NCI-H187 treated with DMSO at 0.1 percent for 48 hours (cell line): ENCODE measurements around the gene WDR91.
"Not testable (repeated sequence)": the region's sequence is repeated elsewhere in the genome, so short reads cannot be mapped to it uniquely, and the experiment has no call there.

Experiments used
- DNase-seq: peaks from one replicate; lab custom pipeline; 2025; lab: John Stamatoyannopoulos, UW

WDR91 gene

DNA sequence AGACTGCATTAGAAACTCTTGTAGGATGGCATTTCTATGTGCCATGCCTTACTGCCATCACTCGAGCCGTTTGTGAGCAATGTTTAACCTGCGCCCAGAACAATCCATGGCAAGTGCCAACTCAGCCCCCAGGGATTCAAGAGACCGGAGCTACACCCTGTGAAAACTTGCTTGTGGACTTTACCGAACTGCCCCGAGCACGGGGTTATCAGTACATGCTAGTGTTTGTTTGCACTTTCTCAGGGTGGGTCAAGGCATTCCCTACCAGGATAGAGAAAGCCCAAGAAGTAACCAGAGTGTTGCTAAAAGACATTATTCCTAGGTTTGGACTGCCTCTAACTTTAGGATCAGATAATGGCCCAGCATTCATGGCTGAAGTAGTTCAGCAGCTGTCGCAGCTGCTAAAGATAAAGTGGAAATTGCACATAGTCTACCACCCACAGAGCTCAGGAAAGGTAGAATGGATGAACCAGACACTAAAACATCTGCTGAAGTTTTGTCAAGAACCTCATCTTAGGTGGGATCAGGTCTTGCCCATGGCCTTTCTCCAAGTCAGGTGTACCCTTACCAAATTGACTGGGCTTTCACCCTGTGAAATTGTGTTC, 31.9 kb downstream of the WDR91 start:
- no peak for DNase-seq

DNA sequence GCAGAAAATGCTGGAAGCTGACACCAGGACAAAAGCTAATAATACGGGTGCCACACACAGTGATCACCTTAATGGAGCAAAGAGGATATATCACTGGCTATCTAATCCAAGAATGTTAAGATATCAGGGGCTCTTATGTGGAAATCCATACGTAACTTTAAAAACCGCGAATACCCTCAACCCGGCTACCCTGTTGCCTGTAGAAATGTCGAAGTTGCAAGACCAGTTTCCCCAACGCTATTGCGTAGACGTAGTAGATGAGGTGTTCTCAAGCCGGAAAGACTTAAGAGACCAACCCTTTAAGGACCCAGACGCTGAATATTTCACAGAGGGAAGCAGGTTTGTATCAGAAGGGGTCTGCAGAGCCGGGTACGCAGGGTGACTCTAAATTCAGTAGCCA, 33.0 kb downstream of the WDR91 start:
- no peak for DNase-seq

DNA sequence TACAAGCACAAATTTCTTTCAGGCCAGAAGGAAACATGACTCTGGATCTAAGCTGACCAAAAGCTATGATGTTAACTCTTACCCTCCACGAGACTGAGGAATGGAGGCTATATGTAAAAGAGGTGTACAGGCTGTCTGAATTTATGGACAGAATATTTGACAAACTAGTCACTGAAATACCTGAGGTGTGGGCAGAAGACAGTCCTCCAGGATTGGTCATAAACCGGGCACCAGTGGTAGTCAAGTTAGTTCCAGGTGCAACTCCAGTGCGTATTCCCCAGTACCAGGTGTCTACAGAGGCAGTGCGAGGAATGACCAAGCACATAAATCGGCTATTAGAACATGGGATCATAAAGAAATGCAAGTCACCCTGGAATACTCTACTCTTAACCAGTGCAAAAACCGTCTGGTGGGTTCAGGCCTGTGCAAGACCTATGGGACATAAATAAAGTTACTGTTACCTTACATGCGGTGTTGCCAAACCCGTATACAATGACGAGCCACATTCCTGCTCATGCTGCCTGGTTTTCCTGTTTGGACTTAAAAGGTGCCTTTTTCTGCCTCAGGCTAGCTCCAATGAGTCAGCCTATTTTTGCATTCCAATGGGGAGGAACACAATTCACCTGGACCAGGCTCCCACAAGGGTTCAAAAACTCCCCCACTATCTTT, 34.2 kb downstream of the WDR91 start:
- DNase-seq = no peak

- no peak for DNase-seq
Measured at GRCh38 chr7:135175931-135176330, 35.4 kb downstream of the WDR91 start.

GRCh38 chr7:135174941-135175340, 36.4 kb downstream of the WDR91 start:
- DNase-seq = no peak

GRCh38 chr7:135173916-135174315, 37.4 kb downstream of the WDR91 start:
- not testable (repeated sequence) for DNase-seq

DNA sequence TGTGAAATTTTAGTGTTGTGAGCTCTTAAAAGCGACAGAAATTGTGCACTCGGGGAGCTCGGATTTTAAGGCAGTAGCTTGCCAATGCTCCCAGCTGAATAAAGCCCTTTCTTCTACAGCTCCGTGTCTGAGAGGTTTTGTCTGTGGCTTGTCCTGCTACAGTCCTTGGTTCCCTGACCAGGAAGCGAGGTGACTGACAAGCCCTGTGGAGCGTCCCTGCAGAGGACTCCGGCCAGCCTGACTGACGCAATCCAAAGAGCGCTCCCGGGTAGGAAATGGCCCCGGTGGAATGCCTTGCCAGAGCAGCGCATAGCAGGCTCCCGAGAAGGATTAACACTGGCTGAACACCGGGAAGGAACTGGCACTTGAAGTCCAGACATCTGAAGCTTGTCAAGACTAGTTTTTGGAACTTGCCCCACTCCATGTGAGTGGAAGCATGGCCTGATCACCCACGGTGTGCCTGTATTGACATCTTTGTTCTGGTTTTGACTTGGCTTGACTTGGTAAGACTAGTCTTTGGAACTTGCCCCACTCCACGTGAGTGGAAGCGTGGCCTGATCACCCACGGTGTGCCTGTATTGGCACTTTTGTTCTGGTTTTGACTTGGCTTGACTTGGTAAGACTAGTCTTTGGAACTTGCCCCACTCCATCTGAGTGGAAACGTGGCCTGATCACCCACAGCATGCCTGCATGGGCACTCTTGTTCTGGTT, 39.6 kb downstream of the WDR91 start:
- not testable (repeated sequence) for DNase-seq

DNA sequence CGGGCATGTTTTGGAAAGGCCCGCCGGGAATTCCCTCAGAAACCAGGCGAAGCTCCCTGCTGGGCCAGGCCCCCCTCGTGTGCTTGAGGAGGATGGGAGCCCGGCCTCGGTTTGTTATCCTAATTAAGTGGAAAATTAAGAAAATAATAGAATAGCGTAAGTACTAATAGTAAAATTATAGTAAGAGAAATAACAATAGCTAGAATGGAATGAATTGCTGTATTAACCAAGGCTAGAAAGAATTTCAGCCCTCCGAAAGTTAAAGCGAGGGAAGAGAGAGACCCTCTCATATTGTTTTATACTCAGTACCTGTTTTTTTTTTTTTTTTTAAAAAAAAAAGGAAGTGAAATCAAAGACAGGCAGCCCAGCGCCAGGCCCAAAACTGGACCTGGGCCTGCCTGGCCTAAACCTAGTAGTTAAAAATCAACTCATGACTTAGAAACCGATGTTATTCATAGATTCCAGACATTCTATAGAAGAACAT, 40.3 kb downstream of the WDR91 start:
- not testable (repeated sequence) for DNase-seq

DNA sequence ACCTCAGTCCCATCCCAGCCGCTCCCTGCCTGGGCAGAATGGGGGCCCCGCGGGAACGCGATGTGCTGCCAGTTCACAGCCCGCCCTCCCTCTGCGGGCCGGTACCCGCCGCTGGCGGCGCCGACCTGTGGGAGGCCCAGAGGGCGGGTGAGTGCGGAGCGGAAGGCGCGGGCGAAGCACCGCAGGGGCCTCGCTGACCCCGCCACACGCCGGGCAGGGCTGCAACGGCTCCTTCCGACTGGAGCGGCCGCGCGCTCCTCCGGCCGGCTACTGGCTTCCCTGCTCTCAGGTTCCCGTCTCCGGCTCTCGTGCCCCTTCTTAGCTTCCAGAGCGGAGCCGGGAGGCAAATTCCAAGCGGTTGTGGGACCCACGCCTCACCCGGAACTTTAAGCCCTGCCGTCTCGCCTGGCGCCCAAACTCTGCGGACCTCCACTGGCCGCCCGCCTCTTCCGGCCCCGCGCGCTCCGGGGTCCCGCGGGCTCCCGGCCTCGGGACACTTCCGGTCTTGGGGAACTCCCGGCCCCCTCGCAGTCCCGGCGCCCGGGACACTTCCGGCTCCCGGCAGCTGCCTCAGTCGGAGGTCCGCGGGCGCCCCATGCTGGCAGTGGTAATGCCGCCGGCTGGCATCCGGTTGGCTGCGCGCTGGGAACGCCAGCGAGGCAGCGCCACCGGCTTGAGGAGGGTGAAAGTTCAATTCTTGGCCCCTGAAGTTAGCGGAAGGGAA, 40.9 kb downstream of the WDR91 start, which contains the start of gene CYREN:
CYREN (minus strand) TSS at position 434 of the 724 bp plus-strand sequence. CDS start 1,785 bp downstream, outside the sequence.
- DNase-seq = peak; percentile 50

DNA sequence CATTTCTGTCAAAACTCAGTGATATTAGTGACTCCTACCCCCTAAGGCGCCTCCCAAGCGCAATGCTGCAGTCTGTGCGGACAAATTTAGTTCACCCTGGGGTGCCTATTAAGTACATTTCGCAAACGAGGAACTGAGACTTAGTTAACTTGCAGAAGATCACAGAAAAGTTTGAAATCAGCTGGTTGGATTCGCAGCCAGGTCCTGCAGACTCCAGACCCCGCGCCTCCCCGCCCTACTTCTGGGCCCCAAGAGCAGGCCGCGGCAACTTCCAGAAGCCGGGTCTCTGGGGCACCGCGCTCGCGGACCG, 41.4 kb downstream of the WDR91 start:
- DNase-seq = no peak

- no peak for DNase-seq
Measured at GRCh38 chr7:135169141-135169963, 42.0 kb downstream of the WDR91 start.

DNA sequence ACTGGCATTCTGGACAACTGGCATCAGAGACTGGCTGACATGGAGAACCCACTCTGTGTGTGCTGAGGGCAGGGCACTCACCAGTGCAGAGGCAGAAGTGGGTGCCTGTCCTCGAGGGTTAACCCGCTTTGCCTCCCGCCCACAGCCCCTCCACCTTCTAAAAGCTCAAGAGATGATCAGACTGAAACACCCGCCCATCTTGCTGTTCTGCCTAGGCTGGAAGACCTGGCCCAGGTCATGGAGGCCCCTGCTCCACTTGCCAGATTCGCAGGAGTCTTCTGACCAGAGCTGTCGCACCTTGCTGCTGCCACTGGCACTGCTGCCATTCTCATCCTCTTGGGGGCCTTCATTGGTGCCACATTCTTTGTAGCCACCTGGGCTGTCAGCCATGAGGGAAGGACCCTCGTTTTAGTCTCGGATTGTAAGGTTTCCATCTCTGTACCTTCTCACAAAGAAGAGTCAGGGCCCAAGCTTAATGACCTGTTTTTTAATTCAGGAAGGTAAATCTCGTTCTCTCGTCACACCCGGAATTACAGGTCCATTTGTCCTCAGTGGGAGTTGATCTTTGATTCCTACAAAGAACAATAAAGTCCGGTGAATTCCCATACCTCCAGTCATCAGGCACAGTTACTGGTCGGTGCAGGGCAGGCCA, 42.7 kb downstream of the WDR91 start:
- DNase-seq = no peak

DNA sequence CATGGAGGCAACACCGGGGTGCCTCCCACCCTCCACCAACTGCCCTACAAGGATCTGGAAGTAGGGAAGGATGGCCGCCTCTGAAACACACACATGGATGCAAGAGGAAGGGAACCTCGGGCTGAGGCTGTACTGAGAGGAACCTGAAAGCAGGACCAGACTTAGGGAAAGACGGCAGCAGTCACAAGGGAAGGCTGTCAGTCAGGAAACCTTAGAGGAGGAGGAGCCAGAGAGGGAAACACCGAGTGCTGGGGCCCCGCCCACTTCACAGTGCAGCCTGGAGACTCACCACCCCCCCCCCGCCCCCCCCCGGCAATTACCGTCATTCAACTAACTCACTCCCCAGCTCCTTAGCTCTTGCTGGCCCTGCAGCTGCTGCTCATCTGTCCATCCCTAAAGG, 43.3 kb downstream of the WDR91 start:
- DNase-seq = no peak

- DNase-seq = no peak
Measured at GRCh38 chr7:135167365-135167917, 43.9 kb downstream of the WDR91 start.

- DNase-seq = no peak
Measured at GRCh38 chr7:135166338-135166990, 44.9 kb downstream of the WDR91 start.

DNA sequence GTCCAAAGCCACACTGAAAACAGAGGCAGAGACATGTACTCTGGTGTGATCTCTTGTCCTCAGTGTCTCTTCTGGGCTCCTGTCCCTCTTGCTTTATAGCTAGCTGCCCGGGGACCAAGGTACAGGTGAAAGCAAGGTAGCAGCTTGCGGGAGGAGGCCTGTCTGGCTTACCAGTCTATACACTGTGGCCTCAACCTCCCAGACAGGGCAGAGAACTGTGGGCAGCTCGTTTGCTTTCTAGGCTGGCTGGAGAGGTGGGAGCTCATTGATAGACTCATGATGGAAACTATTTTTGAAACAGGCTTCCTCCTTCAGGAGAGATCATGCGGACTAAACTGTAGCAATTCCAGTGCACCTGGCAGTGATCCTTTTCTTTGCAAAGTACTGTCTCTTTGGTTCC, 45.5 kb downstream of the WDR91 start:
- no peak for DNase-seq

DNA sequence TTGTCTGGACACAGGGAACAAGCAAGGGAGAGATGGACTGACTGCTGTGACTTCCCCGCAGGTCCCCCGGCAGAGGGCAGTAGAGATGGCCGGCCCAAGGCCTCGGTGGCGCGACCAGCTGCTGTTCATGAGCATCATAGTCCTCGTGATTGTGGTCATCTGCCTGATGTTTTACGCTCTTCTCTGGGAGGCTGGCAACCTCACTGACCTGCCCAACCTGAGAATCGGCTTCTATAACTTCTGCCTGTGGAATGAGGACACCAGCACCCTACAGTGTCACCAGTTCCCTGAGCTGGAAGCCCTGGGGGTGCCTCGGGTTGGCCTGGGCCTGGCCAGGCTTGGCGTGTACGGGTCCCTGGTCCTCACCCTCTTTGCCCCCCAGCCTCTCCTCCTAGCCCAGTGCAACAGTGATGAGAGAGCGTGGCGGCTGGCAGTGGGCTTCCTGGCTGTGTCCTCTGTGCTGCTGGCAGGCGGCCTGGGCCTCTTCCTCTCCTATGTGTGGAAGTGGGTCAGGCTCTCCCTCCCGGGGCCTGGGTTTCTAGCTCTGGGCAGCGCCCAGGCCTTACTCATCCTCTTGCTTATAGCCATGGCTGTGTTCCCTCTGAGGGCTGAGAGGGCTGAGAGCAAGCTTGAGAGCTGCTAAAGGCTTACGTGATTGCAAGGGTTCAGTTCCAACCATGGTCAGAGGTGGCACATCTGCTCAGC, 46.8 kb downstream of the WDR91 start:
- DNase-seq = no peak

- DNase-seq = no peak
Measured at GRCh38 chr7:135162382-135163001, 48.8 kb downstream of the WDR91 start.

- no peak for DNase-seq
Measured at GRCh38 chr7:135161669-135162068, 49.7 kb downstream of the WDR91 start.
